IPS DF 6.9 (cell line): ENCODE data around the gene SKP1.

ENCODE experiments used
- DNase-seq: peaks from one replicate; pipeline ENCODE4 v3.0.0-alpha.2; 2013; ENCODE audit warnings: low read depth, low spot score
- H3K27ac ChIP-seq: one replicate; pipeline ENCODE4 v1.5.1; 2013; ENCODE audit warnings: low read length, control low read depth
- H3K27me3 ChIP-seq: 2 replicates; pipeline ENCODE4 v1.6.1; 2013; ENCODE audit warnings: mild to moderate bottlenecking, low read length; ENCODE audit not compliant: control insufficient read depth, insufficient read depth
- H3K36me3 ChIP-seq: 2 replicates; pipeline ENCODE4 v1.6.1; 2013; ENCODE audit warnings: low read length; ENCODE audit not compliant: control insufficient read depth, insufficient read depth
- H3K4me1 ChIP-seq: 2 replicates; pipeline ENCODE4 v1.6.1; 2013; ENCODE audit warnings: low read length; ENCODE audit not compliant: control insufficient read depth, insufficient read depth
- H3K4me3 ChIP-seq: 2 replicates; pipeline ENCODE4 v1.5.1; 2013; ENCODE audit warnings: mild to moderate bottlenecking, low read length
- H3K9me3 ChIP-seq: 2 replicates; pipeline ENCODE4 v1.6.1; 2013; ENCODE audit warnings: low read length, inconsistent platforms; ENCODE audit not compliant: control insufficient read depth, insufficient read depth
- WGBS: extraction: QIAGEN DNeasy Blood & Tissue Kit; methylation state at CpG from one replicate; pipeline ENCODE4 v1.1.7; 2013; ENCODE audit warnings: mixed read lengths, missing lambda C conversion rate; ENCODE audit not compliant: insufficient read length, insufficient coverage; 5-methylcytosine and 5-hydroxymethylcytosine counted together

The SKP1 gene

GRCh38 chr5:134127988-134128647, 48.6 kb downstream of the SKP1 start:
- no peaks in the 10 kb centered on the region for H3K27me3 ChIP-seq
- no peak overlapping the region for H3K27ac ChIP-seq
- no peaks in the 10 kb centered on the region for H3K9me3 ChIP-seq
- H3K4me3 ChIP-seq: no peak overlapping the region
- no peaks in the 10 kb centered on the region; the same call in 1 of the 2 replicates for H3K4me1 ChIP-seq
- no peak for DNase-seq
- H3K36me3 ChIP-seq: peaks cover 2% of the 10 kb centered on the region; the same call in 1 of the 2 replicates
- no CpG with 5 or more reads among the region's 18 CpGs for WGBS

GRCh38 chr5:134127376-134127861, 49.3 kb downstream of the SKP1 start:
- no peak overlapping the region for H3K27ac ChIP-seq
- no peaks in the 10 kb centered on the region for H3K9me3 ChIP-seq
- H3K36me3 ChIP-seq: peaks cover 2% of the 10 kb centered on the region; the same call in 1 of the 2 replicates
- H3K27me3 ChIP-seq: no peaks in the 10 kb centered on the region
- no peak overlapping the region for H3K4me3 ChIP-seq
- no peak for DNase-seq
- H3K4me1 ChIP-seq: no peaks in the 10 kb centered on the region; the same call in 1 of the 2 replicates
- no CpG with 5 or more reads among the region's 15 CpGs for WGBS

GRCh38 chr5:134125039-134126015, 51.4 kb downstream of the SKP1 start:
- DNase-seq: no peak
- Histone ChIP-seq H3K4me3 (no peak overlapping the region), H3K27me3 (no peaks in the 10 kb centered on the region), H3K36me3 (peaks cover 2% of the 10 kb centered on the region; the same call in 1 of the 2 replicates), H3K4me1 (no peaks in the 10 kb centered on the region; the same call in 1 of the 2 replicates), H3K9me3 (no peaks in the 10 kb centered on the region), H3K27ac (no peak overlapping the region)
- WGBS: no CpG with 5 or more reads among the region's 14 CpGs

- Histone ChIP-seq H3K9me3 (no peaks in the 10 kb centered on the region), H3K4me1 (no peaks in the 10 kb centered on the region; the same call in 1 of the 2 replicates), H3K27ac (no peak overlapping the region), H3K4me3 (no peak overlapping the region), H3K36me3 (no peaks in the 10 kb centered on the region; the same call in 1 of the 2 replicates), H3K27me3 (no peaks in the 10 kb centered on the region)
- no peak for DNase-seq
- no CpG with 5 or more reads among the region's 8 CpGs for WGBS
These were observed 52.3 kb downstream of the SKP1 start for GRCh38 chr5:134124289-134125038.

- no peak for DNase-seq
- WGBS: no CpG with 5 or more reads among the region's 6 CpGs
- H3K4me3 ChIP-seq: no peak overlapping the region
- no peaks in the 10 kb centered on the region; the same call in 1 of the 2 replicates for H3K4me1 ChIP-seq
- no peak overlapping the region for H3K27ac ChIP-seq
- no peaks in the 10 kb centered on the region; the same call in 1 of the 2 replicates for H3K36me3 ChIP-seq
- no peaks in the 10 kb centered on the region for H3K9me3 ChIP-seq
- H3K27me3 ChIP-seq: no peaks in the 10 kb centered on the region
These were observed 53.4 kb downstream of the SKP1 start for GRCh38 chr5:134123360-134123759.

GRCh38 chr5:134122530-134122929, 54.2 kb downstream of the SKP1 start:
- Histone ChIP-seq H3K27me3 (no peaks in the 10 kb centered on the region), H3K4me3 (no peak overlapping the region), H3K4me1 (no peaks in the 10 kb centered on the region; the same call in 1 of the 2 replicates), H3K9me3 (no peaks in the 10 kb centered on the region), H3K36me3 (no peaks in the 10 kb centered on the region; the same call in 1 of the 2 replicates), H3K27ac (no peak overlapping the region)
- no CpG with 5 or more reads among the region's 3 CpGs for WGBS
- DNase-seq: no peak

GRCh38 chr5:134120386-134121138, 56.2 kb downstream of the SKP1 start:
- H3K27me3 ChIP-seq: no peaks in the 10 kb centered on the region
- no CpG with 5 or more reads among the region's 17 CpGs for WGBS
- no peak overlapping the region for H3K4me3 ChIP-seq
- no peak for DNase-seq
- no peaks in the 10 kb centered on the region; the same call in 1 of the 2 replicates for H3K4me1 ChIP-seq
- no peak overlapping the region for H3K27ac ChIP-seq
- no peaks in the 10 kb centered on the region for H3K36me3 ChIP-seq
- H3K9me3 ChIP-seq: no peaks in the 10 kb centered on the region

- no peaks in the 10 kb centered on the region for H3K36me3 ChIP-seq
- H3K27me3 ChIP-seq: no peaks in the 10 kb centered on the region
- H3K4me1 ChIP-seq: no peaks in the 10 kb centered on the region; the same call in 1 of the 2 replicates
- H3K9me3 ChIP-seq: no peaks in the 10 kb centered on the region
- no CpG with 5 or more reads among the region's 12 CpGs for WGBS
- no peak for DNase-seq
- H3K4me3 ChIP-seq: no peak overlapping the region
- H3K27ac ChIP-seq: no peak overlapping the region
These were observed 57.0 kb downstream of the SKP1 start for GRCh38 chr5:134119720-134120119.

GRCh38 chr5:134118212-134118835, 58.4 kb downstream of the SKP1 start:
- no peaks in the 10 kb centered on the region; the same call in 1 of the 2 replicates for H3K4me1 ChIP-seq
- H3K36me3 ChIP-seq: no peaks in the 10 kb centered on the region
- peaks cover 4% of the 10 kb centered on the region; the same call in 1 of the 2 replicates for H3K27me3 ChIP-seq
- no peaks in the 10 kb centered on the region for H3K9me3 ChIP-seq
- no peak overlapping the region for H3K4me3 ChIP-seq
- H3K27ac ChIP-seq: no peak overlapping the region
- no peak for DNase-seq
- WGBS: no CpG with 5 or more reads among the region's 4 CpGs
